T-cell (primary cell): ENCODE measurements around the gene PCBP3. TPM values are rescaled to one million over a fixed set of nuclear protein-coding genes. Genes with fewer than 3 reads are reported as not detected.
"Not testable (repeated sequence)": the region's sequence is repeated elsewhere in the genome, so short reads cannot be mapped to it uniquely, and the experiment has no call there.

Source experiments
- ATAC-seq, 4 experiments: fragments of 200-7000 bp in 3 of 4; fragments of 150-1000 bp in 1 of 4; cut with Tn5 transposase; replicated peaks in 1 of 4; 1 replicate in 3 of 4; 2 replicates in 1 of 4; pipeline ENCODE4 v1.10.0; 2021; ENCODE audit warnings: moderate library complexity in 3 of 4, mild to moderate bottlenecking in 2 of 4, moderate number of reproducible peaks in 1 of 4
- CTCF ChIA-PET, 2 donors: fragments of 300-600 bp; sonication (Branson Sonifier 250); formaldehyde crosslinking; loops; one replicate each; lab custom pipeline; 2022; ENCODE audit warnings: antibody characterized with exemption in 2 of 2; lab: Charles Lee
- POLR2A ChIA-PET, 2 donors: fragments of 300-600 bp; sonication (Branson Sonifier 250); formaldehyde crosslinking; loops; one replicate each; lab custom pipeline; 2022; ENCODE audit warnings: antibody characterized with exemption in 2 of 2; lab: Charles Lee
- DNase-seq, 35 experiments: peaks; one replicate each; pipeline versions ENCODE4 v3.0.0 to v3.0.0-alpha.2; 2013 to 2023
- H3K27ac ChIP-seq: one replicate; pipeline ENCODE4 v1.5.1; 2013; ENCODE audit warnings: low read length
- H3K27me3 ChIP-seq, 2 experiments: replicated peaks in 1 of 2; 1 replicate in 1 of 2; 2 replicates in 1 of 2; pipeline versions ENCODE4 v1.6.1 to v1.7.0; 2013; ENCODE audit warnings: low read length in 1 of 2, mixed read lengths in 1 of 2; ENCODE audit not compliant: control insufficient read depth in 2 of 2, insufficient read depth in 2 of 2; ENCODE audit errors: extremely low read depth in 1 of 2
- H3K36me3 ChIP-seq, 2 donors: 1 replicate in 1 of 2; 2 replicates in 1 of 2; pipeline versions ENCODE4 v1.6.1 to v1.7.0; 2013; ENCODE audit warnings: low read length in 1 of 2; ENCODE audit not compliant: control insufficient read depth in 2 of 2, insufficient read depth in 1 of 2; ENCODE audit errors: extremely low read depth in 1 of 2
- H3K4me1 ChIP-seq, 2 experiments: 1 replicate in 1 of 2; 2 replicates in 1 of 2; pipeline versions ENCODE4 v1.6.1 to v1.7.0; 2013; ENCODE audit warnings: low read length in 2 of 2, mixed read lengths in 1 of 2; ENCODE audit not compliant: insufficient read depth in 2 of 2, control insufficient read depth in 1 of 2; ENCODE audit errors: extremely low read depth in 1 of 2
- H3K4me3 ChIP-seq, 2 donors: 1 replicate in 1 of 2; 2 replicates in 1 of 2; pipeline versions ENCODE4 v1.5.1 to v1.7.0; 2013; ENCODE audit warnings: mild to moderate bottlenecking in 2 of 2, low read length in 1 of 2, moderate library complexity in 1 of 2; ENCODE audit not compliant: control insufficient read depth in 1 of 2; ENCODE audit errors: extremely low read depth in 1 of 2
- H3K9me3 ChIP-seq: 2 replicates; pipeline ENCODE4 v1.7.0; 2013
- H3K27ac Mint-ChIP-seq, 2 donors: one replicate each; pipeline ENCODE4 v1.8.0; 2020 to 2021; ENCODE audit warnings: mild to moderate bottlenecking in 2 of 2, mixed read lengths in 2 of 2
- H3K27me3 Mint-ChIP-seq, 2 donors: one replicate each; pipeline ENCODE4 v1.8.0; 2021 to 2022; ENCODE audit warnings: mixed read lengths in 2 of 2
- H3K36me3 Mint-ChIP-seq: one replicate; pipeline ENCODE4 v1.8.0; 2021; ENCODE audit warnings: mixed read lengths
- H3K4me1 Mint-ChIP-seq, 3 donors: one replicate each; pipeline ENCODE4 v1.8.0; 2020 to 2022; ENCODE audit warnings: mixed read lengths in 3 of 3, mild to moderate bottlenecking in 1 of 3
- H3K4me3 Mint-ChIP-seq, 3 donors: one replicate each; pipeline ENCODE4 v1.8.0; 2020 to 2022; ENCODE audit warnings: mild to moderate bottlenecking in 3 of 3, mixed read lengths in 3 of 3, moderate library complexity in 3 of 3
- H3K9me3 Mint-ChIP-seq, 3 donors: one replicate each; pipeline ENCODE4 v1.8.0; 2020 to 2022; ENCODE audit warnings: mixed read lengths in 3 of 3
- WGBS: methylation state at CpG from one replicate; pipeline ENCODE4 v1.1.5; 2013; ENCODE audit warnings: missing lambda C conversion rate; ENCODE audit not compliant: insufficient coverage; 5-methylcytosine and 5-hydroxymethylcytosine counted together
- total RNA-seq, 35 experiments: library from RNA in 6 of 35; stranded (reverse) in 6 of 35; fragments of 120-200 nt in 1 of 35; gene quantifications; one replicate each; pipeline versions ENCODE4 v1.2.1 to v1.2.4 and lab custom pipeline; 2013 to 2026

Gene PCBP3
- total RNA-seq, 5 donors from 2014 or later (not counting 1 experiment from before 2014, with no cell fraction given), result 1.5 to 4.2 (median 2.8) TPM

DNA sequence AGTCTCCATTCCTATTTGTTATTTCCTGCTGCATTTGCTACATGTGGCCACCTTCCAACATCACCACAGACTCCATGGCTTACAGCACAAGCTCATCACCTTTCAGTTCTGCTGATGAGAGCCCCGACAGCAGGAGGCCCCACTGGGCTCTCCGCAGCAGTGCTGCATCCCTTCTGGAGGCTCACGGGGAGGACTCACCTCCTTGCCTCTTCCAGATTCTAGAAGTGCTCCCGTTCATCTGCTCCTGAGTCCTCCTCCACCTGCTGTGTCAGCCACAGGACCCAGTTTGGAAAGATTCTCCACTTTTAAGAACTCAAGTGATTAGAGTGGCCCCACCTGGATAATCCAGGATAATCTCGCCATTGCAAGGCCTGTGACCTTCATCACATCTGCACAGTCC lies 167.6 kb downstream of the PCBP3 start:
- no peaks in the 10 kb centered on the region for H3K4me1 ChIP-seq
- ATAC-seq (no peak), DNase-seq (no peak)
- ChIA-PET CTCF (interaction anchor here (0.6 kb wide), 2 partner anchors 16 to 1411 kb away, joined by 3 read pairs; no protein-coding TSS in a partner anchor), POLR2A (no interaction called here)
- no peak overlapping the region for H3K4me3 Mint-ChIP-seq
- WGBS, result 84% methylated on average over 4 of the region's 5 CpGs
- H3K27ac ChIP-seq, result no peak overlapping the region
- H3K27ac Mint-ChIP-seq, result no peak overlapping the region
- no peaks in the 10 kb centered on the region for H3K4me1 Mint-ChIP-seq
- H3K36me3 ChIP-seq, result no peaks in the 10 kb centered on the region
- H3K4me3 ChIP-seq, result no peak overlapping the region
- H3K9me3 ChIP-seq, result no peaks in the 10 kb centered on the region
- H3K36me3 Mint-ChIP-seq, result no peaks in the 10 kb centered on the region
- H3K27me3 Mint-ChIP-seq, result peaks cover 0 to 6% of the 10 kb centered on the region in 2 donors
- no peaks in the 10 kb centered on the region for H3K9me3 Mint-ChIP-seq
- H3K27me3 ChIP-seq, result peaks cover 0 to 3% of the 10 kb centered on the region in 2 experiments

DNA sequence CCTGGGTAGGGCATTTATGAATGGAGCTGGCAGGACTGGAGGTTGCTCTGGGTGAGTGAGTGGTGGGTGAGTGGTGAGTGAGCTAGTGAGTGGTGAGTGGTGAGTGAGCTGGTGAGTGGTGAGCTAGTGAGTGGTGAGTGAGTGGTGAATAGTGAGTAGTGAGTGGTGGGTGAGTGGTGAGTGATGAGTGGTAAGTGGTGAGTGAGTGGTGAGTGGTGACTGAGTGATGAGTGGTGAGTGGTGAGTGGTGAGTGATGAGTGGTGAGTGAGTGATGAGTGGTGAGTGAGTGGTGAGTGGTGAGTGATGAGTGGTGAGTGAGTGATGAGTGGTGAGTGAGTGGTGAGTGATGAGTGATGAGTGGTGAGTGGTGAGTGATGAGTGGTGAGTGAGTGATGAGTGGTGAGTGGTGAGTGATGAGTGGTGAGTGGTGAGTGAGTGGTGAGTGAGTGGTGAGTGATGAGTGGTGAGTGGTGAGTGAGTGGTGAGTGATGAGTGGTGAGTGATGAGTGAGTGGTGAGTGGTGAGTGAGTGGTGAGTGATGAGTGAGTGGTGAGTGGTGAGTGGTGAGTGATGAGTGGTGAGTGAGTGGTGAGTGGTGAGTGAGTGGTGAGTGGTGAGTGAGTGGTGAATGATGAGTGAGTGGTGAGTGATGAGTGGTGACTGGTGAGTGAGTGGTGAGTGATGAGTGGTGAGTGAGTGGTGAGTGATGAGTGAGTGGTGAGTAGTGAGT lies 170.8 kb downstream of the PCBP3 start:
- H3K9me3 ChIP-seq, ATAC-seq, POLR2A ChIA-PET, H3K36me3 ChIP-seq, H3K4me3 Mint-ChIP-seq, H3K36me3 Mint-ChIP-seq, H3K9me3 Mint-ChIP-seq, DNase-seq, H3K4me1 ChIP-seq, H3K27me3 ChIP-seq, H3K27ac Mint-ChIP-seq, H3K27me3 Mint-ChIP-seq, H3K4me3 ChIP-seq, H3K27ac ChIP-seq: not testable (repeated sequence)
- CTCF ChIA-PET, result interaction anchor here in 1 of 2 donors (0.6 kb wide), 1 partner anchor 252 kb away, joined by 6 read pairs; no protein-coding TSS in a partner anchor
- peaks cover 10 to 13% (median 12%) of the 10 kb centered on the region in 3 donors for H3K4me1 Mint-ChIP-seq

DNA sequence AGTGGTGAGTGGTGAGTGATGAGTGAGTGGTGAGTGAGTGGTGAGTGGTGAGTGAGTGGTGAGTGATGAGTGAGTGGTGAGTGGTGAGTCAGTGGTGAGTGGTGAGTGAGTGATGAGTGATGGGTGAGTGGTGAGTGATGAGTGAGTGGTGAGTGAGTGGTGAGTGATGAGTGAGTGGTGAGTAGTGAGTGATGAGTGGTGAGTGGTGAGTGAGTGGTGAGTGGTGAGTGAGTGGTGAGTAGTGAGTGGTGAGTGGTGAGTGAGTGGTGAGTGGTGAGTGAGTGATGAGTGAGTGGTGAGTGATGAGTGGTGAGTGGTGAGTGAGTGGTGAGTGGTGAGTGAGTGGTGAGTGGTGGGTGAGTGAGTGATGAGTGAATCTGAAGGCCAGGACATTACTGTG lies 172.3 kb downstream of the PCBP3 start:
- H3K27me3 ChIP-seq, result peaks cover 0 to 19% of the 10 kb centered on the region in 2 experiments
- H3K4me3 ChIP-seq, H3K36me3 ChIP-seq, H3K27ac ChIP-seq, H3K9me3 Mint-ChIP-seq, DNase-seq, H3K36me3 Mint-ChIP-seq, H3K4me3 Mint-ChIP-seq, H3K27me3 Mint-ChIP-seq, ATAC-seq, H3K27ac Mint-ChIP-seq, H3K9me3 ChIP-seq, CTCF ChIA-PET: not testable (repeated sequence)
- H3K4me1 Mint-ChIP-seq, result peaks cover 16 to 24% (median 19%) of the 10 kb centered on the region in 3 donors
- H3K4me1 ChIP-seq, result peaks cover 0 to 17% of the 10 kb centered on the region in 2 experiments
- POLR2A ChIA-PET, result interaction anchor here in 1 of 2 donors (0.6 kb wide), 1 partner anchor 811 kb away, joined by 9 read pairs; no protein-coding TSS in a partner anchor

DNA sequence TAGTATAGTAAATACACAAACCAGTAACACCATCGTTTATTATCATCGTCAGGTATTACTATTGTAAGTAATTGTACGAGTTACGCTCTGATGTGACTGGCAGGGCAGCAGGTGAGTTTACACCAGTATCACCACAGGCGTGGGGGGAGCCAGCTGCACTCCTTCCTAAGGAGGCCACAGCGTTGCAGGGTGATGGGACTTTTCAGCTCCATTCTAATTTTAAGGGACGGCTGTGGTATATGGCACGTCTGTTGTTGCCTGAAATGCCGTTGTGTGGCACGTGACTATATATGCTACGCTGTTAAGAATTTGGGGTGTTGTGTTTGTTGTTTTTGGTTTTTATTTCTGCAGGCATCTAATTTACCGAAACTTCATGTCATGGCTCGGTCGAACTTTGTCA lies 173.3 kb downstream of the PCBP3 start:
- H3K27ac Mint-ChIP-seq, result no peak overlapping the region
- 100% methylated on average over 6 of the region's 14 CpGs for WGBS
- POLR2A ChIA-PET, result no interaction called here

DNA sequence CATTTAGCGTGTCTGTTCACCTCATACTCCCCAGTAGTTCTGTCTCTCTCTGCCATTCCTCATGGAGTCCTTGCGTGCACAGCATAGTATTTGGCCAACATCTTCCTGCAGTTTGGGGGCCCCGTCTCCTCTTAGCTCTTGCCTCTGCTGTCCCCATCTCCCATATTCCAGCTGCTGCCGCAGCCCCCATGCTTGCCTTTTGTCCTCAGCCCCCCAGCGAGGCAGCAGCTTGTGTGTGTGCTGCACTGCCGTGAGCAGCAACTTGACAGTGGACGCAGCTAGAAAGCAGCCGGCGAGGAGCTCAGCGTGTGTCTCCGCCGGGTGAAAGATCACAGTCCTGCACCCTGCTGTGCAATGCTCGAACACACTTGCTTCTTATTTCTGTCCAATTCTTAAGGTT lies 173.8 kb downstream of the PCBP3 start:
- no peak for DNase-seq
- ATAC-seq, result no peak
- Mint-ChIP-seq H3K27ac (no peak overlapping the region), H3K4me3 (no peak overlapping the region), H3K27me3 (peaks cover 0 to 14% of the 10 kb centered on the region in 2 donors), H3K9me3 (no peaks in the 10 kb centered on the region), H3K36me3 (no peaks in the 10 kb centered on the region), H3K4me1 (peaks cover 24 to 25% (median 24%) of the 10 kb centered on the region in 3 donors)
- Histone ChIP-seq H3K4me1 (peaks cover 0 to 18% of the 10 kb centered on the region in 2 experiments), H3K4me3 (no peak overlapping the region), H3K27ac (no peak overlapping the region), H3K9me3 (no peaks in the 10 kb centered on the region), H3K36me3 (no peaks in the 10 kb centered on the region), H3K27me3 (peaks cover 0 to 31% of the 10 kb centered on the region in 2 experiments)
- WGBS, result 92% methylated on average over 13 of the region's 13 CpGs
- ChIA-PET POLR2A (no interaction called here), CTCF (no interaction called here)

More for the DNA sequence above, 173.3 kb downstream of the PCBP3 start:
- DNase-seq (no peak), ATAC-seq (no peak)
- H3K4me1 ChIP-seq, result peaks cover 0 to 18% of the 10 kb centered on the region in 2 experiments
- no peaks in the 10 kb centered on the region for H3K9me3 ChIP-seq
- no peaks in the 10 kb centered on the region for H3K9me3 Mint-ChIP-seq
- no peaks in the 10 kb centered on the region for H3K36me3 ChIP-seq
- no peak overlapping the region for H3K4me3 ChIP-seq
- peaks cover 0 to 29% of the 10 kb centered on the region in 2 experiments for H3K27me3 ChIP-seq
- CTCF ChIA-PET, result no interaction called here
- no peak overlapping the region for H3K4me3 Mint-ChIP-seq
- peaks cover 23 to 24% (median 23%) of the 10 kb centered on the region in 3 donors for H3K4me1 Mint-ChIP-seq
- H3K36me3 Mint-ChIP-seq, result no peaks in the 10 kb centered on the region
- peaks cover 0 to 13% of the 10 kb centered on the region in 2 donors for H3K27me3 Mint-ChIP-seq
- H3K27ac ChIP-seq, result no peak overlapping the region

DNA sequence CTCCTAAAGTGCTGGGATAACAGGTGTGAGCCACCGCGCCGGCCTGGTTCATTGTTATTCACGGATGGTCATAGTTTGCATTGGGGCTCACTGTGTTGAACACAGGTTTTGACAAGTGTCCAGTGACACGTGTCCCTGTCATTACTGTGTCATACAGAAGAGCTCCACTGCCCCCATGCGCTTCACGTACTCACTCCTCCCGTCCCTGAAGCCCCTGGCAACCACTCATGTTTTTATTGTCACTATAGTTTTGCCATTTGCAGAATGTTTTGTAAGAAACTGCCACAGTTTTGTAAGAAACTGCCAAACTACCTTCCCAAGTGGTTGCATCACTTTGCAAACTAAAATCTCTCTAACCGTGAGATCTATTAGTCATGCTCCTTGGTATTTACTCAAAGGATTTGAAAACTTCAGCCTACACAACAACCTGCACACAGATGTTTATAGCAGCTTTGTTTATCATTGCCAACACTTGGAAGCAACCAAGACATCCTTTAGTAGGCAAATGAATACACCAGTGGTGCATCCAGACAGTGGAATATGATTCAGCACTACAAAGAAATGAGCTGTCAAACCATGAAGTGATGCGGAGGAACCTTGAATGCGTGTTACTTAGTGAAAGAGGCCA lies 174.9 kb downstream of the PCBP3 start:
- 77% methylated on average over 8 of the region's 11 CpGs for WGBS
- H3K27ac ChIP-seq, result no peak overlapping the region
- Mint-ChIP-seq H3K27ac (peak overlapping the region; percentile 12 to 66), H3K4me1 (peaks cover 24 to 25% (median 24%) of the 10 kb centered on the region in 3 donors), H3K9me3 (no peaks in the 10 kb centered on the region), H3K36me3 (no peaks in the 10 kb centered on the region), H3K4me3 (no peak overlapping the region), H3K27me3 (peaks cover 0 to 10% of the 10 kb centered on the region in 2 donors)
- H3K4me1 ChIP-seq, result peaks cover 0 to 18% of the 10 kb centered on the region in 2 experiments
- H3K27me3 ChIP-seq, result peaks cover 0 to 35% of the 10 kb centered on the region in 2 experiments
- CTCF ChIA-PET, result no interaction called here
- no peaks in the 10 kb centered on the region for H3K9me3 ChIP-seq
- peak; percentile 20 to 39 (median 28) for ATAC-seq
- H3K36me3 ChIP-seq, result no peaks in the 10 kb centered on the region
- POLR2A ChIA-PET, result no interaction called here
- H3K4me3 ChIP-seq, result no peak overlapping the region
- DNase-seq, result no peak
